GM12878 (cell line): ENCODE results near the gene CAB39.

Source experiments
- ASH2L ChIP-seq: fragments of 300-600, 200-600 bp; sonication (generic); IDR thresholded peaks from 2 replicates; pipeline ENCODE4 v1.6.1; 2017; ENCODE audit warnings: low read depth, mild to moderate bottlenecking, borderline replicate concordance
- CEBPB ChIP-seq, 2 experiments: fragments of 150-350 bp in 1 of 2; IDR thresholded peaks; 2 replicates each; pipeline ENCODE4 v1.6.1; 2012 to 2014; ENCODE audit warnings: low read depth in 2 of 2, low read length in 2 of 2, borderline replicate concordance in 1 of 2, inconsistent platforms in 1 of 2
- CREB1 ChIP-seq: IDR thresholded peaks from 2 replicates; pipeline ENCODE4 v1.6.1; 2012; ENCODE audit warnings: low read depth, mild to moderate bottlenecking, inconsistent platforms
- EZH2 ChIP-seq: IDR thresholded peaks from 2 replicates; pipeline ENCODE4 v1.6.1; 2012; ENCODE audit warnings: low read depth, mild to moderate bottlenecking, control low read depth, inconsistent platforms, low read length, borderline replicate concordance; ENCODE audit not compliant: control insufficient read depth
- HDAC2 ChIP-seq: fragments of 200-600 bp; sonication (generic); IDR thresholded peaks from 2 replicates; pipeline ENCODE4 v1.6.1; 2017
- POLR2A ChIP-seq: IDR thresholded peaks from 2 replicates; pipeline ENCODE4 v1.6.1; 2011; ENCODE audit warnings: low read depth, mild to moderate bottlenecking, low read length
- SP1 ChIP-seq: IDR thresholded peaks from one replicate; pipeline ENCODE4 v1.6.1; 2011; ENCODE audit warnings: low read depth, low read length
- SREBF2 ChIP-seq: IDR thresholded peaks from 2 replicates; pipeline ENCODE4 v1.6.1; 2012; ENCODE audit warnings: mild to moderate bottlenecking, low read length
- YY1 ChIP-seq: IDR thresholded peaks from 2 replicates; pipeline ENCODE4 v1.6.1; 2011; ENCODE audit warnings: low read depth, mild to moderate bottlenecking, low read length
- TF ChIP-seq, protein P1 (sequence below), 3 experiments: IDR thresholded peaks in 2 of 3; conservative IDR thresholded peaks in 1 of 3; 2 replicates each; pipeline ENCODE4 v1.5.1; 2011; ENCODE audit warnings: low read depth in 3 of 3, low read length in 3 of 3, mild to moderate bottlenecking in 3 of 3, control low read depth in 2 of 3, moderate library complexity in 2 of 3, inconsistent platforms in 1 of 3, mixed read lengths in 1 of 3; ENCODE audit not compliant: control insufficient read depth in 2 of 3, insufficient read depth in 1 of 3; ENCODE audit errors: extremely low read depth in 1 of 3
- TF ChIP-seq, protein P2 (sequence below): IDR thresholded peaks from 2 replicates; pipeline ENCODE4 v1.6.1; 2011; ENCODE audit warnings: mild to moderate bottlenecking, low read depth, low read length, moderate library complexity; ENCODE audit not compliant: insufficient replicate concordance
- TF ChIP-seq, protein P3 (sequence below): IDR thresholded peaks from 2 replicates; pipeline ENCODE4 v1.6.1; 2011; ENCODE audit warnings: low read depth, low read length, improper control_type of control experiment, borderline replicate concordance
- TF ChIP-seq, protein P4 (sequence below): IDR thresholded peaks from 2 replicates; pipeline ENCODE4 v1.6.1; 2011; ENCODE audit warnings: borderline replicate concordance, low read depth, mild to moderate bottlenecking, moderate library complexity, mixed read lengths, low read length; ENCODE audit not compliant: insufficient read depth; ENCODE audit errors: extremely low read length

DNA sequence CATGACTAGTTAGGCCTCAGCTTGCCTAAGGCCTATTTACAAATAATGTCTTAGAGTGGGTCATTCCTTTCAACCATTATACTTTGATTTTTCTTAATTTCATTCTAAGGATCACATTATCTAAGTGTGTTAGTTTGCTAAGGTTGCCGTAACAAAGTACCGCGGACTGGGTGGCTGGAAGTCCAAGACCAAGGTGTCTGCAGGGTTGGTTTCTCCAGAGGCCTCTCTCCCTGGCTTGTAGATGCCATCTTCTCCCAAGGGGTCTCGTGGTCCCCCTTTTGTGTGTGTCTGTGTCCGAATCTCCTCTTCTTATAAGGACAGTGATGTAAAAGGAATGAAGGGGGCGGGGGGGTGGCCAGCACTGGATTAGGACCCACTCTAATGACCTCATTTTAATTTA is 133.7 kb downstream of the CAB39 start:
- TF ChIP-seq, protein P1, sequence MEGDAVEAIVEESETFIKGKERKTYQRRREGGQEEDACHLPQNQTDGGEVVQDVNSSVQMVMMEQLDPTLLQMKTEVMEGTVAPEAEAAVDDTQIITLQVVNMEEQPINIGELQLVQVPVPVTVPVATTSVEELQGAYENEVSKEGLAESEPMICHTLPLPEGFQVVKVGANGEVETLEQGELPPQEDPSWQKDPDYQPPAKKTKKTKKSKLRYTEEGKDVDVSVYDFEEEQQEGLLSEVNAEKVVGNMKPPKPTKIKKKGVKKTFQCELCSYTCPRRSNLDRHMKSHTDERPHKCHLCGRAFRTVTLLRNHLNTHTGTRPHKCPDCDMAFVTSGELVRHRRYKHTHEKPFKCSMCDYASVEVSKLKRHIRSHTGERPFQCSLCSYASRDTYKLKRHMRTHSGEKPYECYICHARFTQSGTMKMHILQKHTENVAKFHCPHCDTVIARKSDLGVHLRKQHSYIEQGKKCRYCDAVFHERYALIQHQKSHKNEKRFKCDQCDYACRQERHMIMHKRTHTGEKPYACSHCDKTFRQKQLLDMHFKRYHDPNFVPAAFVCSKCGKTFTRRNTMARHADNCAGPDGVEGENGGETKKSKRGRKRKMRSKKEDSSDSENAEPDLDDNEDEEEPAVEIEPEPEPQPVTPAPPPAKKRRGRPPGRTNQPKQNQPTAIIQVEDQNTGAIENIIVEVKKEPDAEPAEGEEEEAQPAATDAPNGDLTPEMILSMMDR (IDR thresholded peaks at IDR 0.05 in 2 of 3, conservative IDR thresholded peaks at IDR 0.05 in 1 of 3; ENCODE audit: control insufficient read depth in 2 of 3, extremely low read depth in 1 of 3, insufficient read depth in 1 of 3, low read depth in 3 of 3, low read length in 3 of 3), result no peak
- TF ChIP-seq CREB1 (no peak), HDAC2 (no peak), YY1 (no peak), SREBF2 (no peak), ASH2L (no peak), CEBPB (IDR thresholded peaks at IDR 0.05; ENCODE audit: borderline replicate concordance in 1 of 2, low read depth in 2 of 2, low read length in 2 of 2) (no peak), EZH2 (no peak), SP1 (no peak), POLR2A (no peak)
- TF ChIP-seq, protein P2, sequence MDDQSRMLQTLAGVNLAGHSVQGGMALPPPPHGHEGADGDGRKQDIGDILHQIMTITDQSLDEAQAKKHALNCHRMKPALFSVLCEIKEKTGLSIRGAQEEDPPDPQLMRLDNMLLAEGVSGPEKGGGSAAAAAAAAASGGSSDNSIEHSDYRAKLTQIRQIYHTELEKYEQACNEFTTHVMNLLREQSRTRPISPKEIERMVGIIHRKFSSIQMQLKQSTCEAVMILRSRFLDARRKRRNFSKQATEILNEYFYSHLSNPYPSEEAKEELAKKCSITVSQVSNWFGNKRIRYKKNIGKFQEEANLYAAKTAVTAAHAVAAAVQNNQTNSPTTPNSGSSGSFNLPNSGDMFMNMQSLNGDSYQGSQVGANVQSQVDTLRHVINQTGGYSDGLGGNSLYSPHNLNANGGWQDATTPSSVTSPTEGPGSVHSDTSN, result no peak
- TF ChIP-seq, protein P3, sequence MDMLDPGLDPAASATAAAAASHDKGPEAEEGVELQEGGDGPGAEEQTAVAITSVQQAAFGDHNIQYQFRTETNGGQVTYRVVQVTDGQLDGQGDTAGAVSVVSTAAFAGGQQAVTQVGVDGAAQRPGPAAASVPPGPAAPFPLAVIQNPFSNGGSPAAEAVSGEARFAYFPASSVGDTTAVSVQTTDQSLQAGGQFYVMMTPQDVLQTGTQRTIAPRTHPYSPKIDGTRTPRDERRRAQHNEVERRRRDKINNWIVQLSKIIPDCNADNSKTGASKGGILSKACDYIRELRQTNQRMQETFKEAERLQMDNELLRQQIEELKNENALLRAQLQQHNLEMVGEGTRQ, result no peak
- TF ChIP-seq, protein P4, sequence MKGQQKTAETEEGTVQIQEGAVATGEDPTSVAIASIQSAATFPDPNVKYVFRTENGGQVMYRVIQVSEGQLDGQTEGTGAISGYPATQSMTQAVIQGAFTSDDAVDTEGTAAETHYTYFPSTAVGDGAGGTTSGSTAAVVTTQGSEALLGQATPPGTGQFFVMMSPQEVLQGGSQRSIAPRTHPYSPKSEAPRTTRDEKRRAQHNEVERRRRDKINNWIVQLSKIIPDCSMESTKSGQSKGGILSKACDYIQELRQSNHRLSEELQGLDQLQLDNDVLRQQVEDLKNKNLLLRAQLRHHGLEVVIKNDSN, result no peak
